WTC11 (cell line): Measurements from ENCODE around the gene RPL22L1. TPM values are rescaled to one million over a fixed set of nuclear protein-coding genes. Genes with fewer than 3 reads are reported as not detected.
"Not testable (repeated sequence)": the region's sequence is repeated elsewhere in the genome, so short reads cannot be mapped to it uniquely, and the experiment has no call there.

Experiments
- ATAC-seq: fragments of 200-7000 bp; cut with Tn5 transposase; 2 replicates; pipeline ENCODE4 v1.10.0; 2021; ENCODE audit warnings: mild to moderate bottlenecking, moderate library complexity
- CTCF ChIA-PET: fragments of 300-600 bp; sonication (Branson Sonifier 250); formaldehyde crosslinking; loops from one replicate; lab custom pipeline; 2021; ENCODE audit warnings: antibody characterized with exemption; lab: Charles Lee
- POLR2A ChIA-PET: fragments of 350-600 bp; sonication (Branson Sonifier 250); formaldehyde crosslinking; loops from one replicate; lab custom pipeline; 2021; ENCODE audit warnings: antibody characterized with exemption; lab: Charles Lee
- DNase-seq: peaks from one replicate; pipeline ENCODE4 v3.0.0; 2021; ENCODE audit warnings: low spot score
- H3K27ac Mint-ChIP-seq: 2 replicates; pipeline ENCODE4 v1.8.0; 2021; ENCODE audit warnings: mixed read lengths
- H3K27me3 Mint-ChIP-seq: 2 replicates; pipeline ENCODE4 v1.8.0; 2021; ENCODE audit warnings: low read depth, mild to moderate bottlenecking, moderate library complexity, mixed read lengths
- H3K36me3 Mint-ChIP-seq: 2 replicates; pipeline ENCODE4 v1.8.0; 2021; ENCODE audit warnings: mixed read lengths
- H3K4me1 Mint-ChIP-seq: 2 replicates; pipeline ENCODE4 v1.8.0; 2022; ENCODE audit warnings: mixed read lengths
- H3K4me3 Mint-ChIP-seq: 2 replicates; pipeline ENCODE4 v1.8.0; 2021; ENCODE audit warnings: mild to moderate bottlenecking, moderate library complexity, mixed read lengths
- H3K9me3 Mint-ChIP-seq: 2 replicates; pipeline ENCODE4 v1.8.0; 2021; ENCODE audit warnings: mixed read lengths
- CBFB ChIP-seq: sonication (generic); formaldehyde crosslinking; IDR thresholded peaks from 2 replicates; pipeline ENCODE4 v1.8.1; 2022; ENCODE audit warnings: mild to moderate bottlenecking, low read depth, missing genetic modification reagents
- CREB1 ChIP-seq: sonication (generic); formaldehyde crosslinking; IDR thresholded peaks from 2 replicates; pipeline ENCODE4 v1.8.0; 2023; ENCODE audit warnings: mild to moderate bottlenecking, missing genetic modification reagents
- ELF4 ChIP-seq: sonication (generic); formaldehyde crosslinking; IDR thresholded peaks from 2 replicates; pipeline ENCODE4 v1.8.1; 2022; ENCODE audit warnings: low read depth, mild to moderate bottlenecking, moderate library complexity, missing genetic modification reagents
- FOXJ3 ChIP-seq: sonication (generic); formaldehyde crosslinking; IDR thresholded peaks from 2 replicates; pipeline ENCODE4 v1.9.0; 2021; ENCODE audit warnings: missing genetic modification reagents, mild to moderate bottlenecking, borderline replicate concordance
- FOXK1 ChIP-seq: sonication (generic); formaldehyde crosslinking; IDR thresholded peaks from 2 replicates; pipeline ENCODE4 v1.8.0; 2022; ENCODE audit warnings: mild to moderate bottlenecking, moderate library complexity, missing genetic modification reagents
- FOXP1 ChIP-seq: sonication (generic); formaldehyde crosslinking; IDR thresholded peaks from 2 replicates; pipeline ENCODE4 v1.8.0; 2022; ENCODE audit warnings: missing genetic modification reagents, mild to moderate bottlenecking, moderate library complexity, borderline replicate concordance
- GABPB1 ChIP-seq: sonication (generic); formaldehyde crosslinking; IDR thresholded peaks from 2 replicates; pipeline ENCODE4 v1.8.1; 2023; ENCODE audit warnings: mild to moderate bottlenecking, missing genetic modification reagents
- HMGA2 ChIP-seq: fragments of 250-450 bp; sonication (Bioruptor Pico); IDR thresholded peaks from 2 replicates; pipeline ENCODE4 v1.4.0; 2021; ENCODE audit warnings: mild to moderate bottlenecking, moderate library complexity
- JUN ChIP-seq: sonication (generic); formaldehyde crosslinking; IDR thresholded peaks from 2 replicates; pipeline ENCODE4 v1.8.0; 2023; ENCODE audit warnings: mild to moderate bottlenecking, missing genetic modification reagents
- NFATC4 ChIP-seq: fragments of 250-450 bp; sonication (Bioruptor Pico); IDR thresholded peaks from 2 replicates; pipeline ENCODE4 v1.9.0; 2021; ENCODE audit warnings: mild to moderate bottlenecking
- NR1H2 ChIP-seq: sonication (generic); formaldehyde crosslinking; IDR thresholded peaks from 2 replicates; pipeline ENCODE4 v1.9.0; 2021; ENCODE audit warnings: mild to moderate bottlenecking, moderate library complexity, missing genetic modification reagents
- OVOL2 ChIP-seq: fragments of 250-450 bp; sonication (Bioruptor Pico); IDR thresholded peaks from 2 replicates; pipeline ENCODE4 v1.9.0; 2021; ENCODE audit warnings: mild to moderate bottlenecking, borderline replicate concordance
- RELA ChIP-seq: sonication (generic); formaldehyde crosslinking; IDR thresholded peaks from 2 replicates; pipeline ENCODE4 v1.8.1; 2022; ENCODE audit warnings: missing genetic modification reagents, mild to moderate bottlenecking, borderline replicate concordance
- RORB ChIP-seq: fragments of 250-450 bp; sonication (Bioruptor Pico); IDR thresholded peaks from 2 replicates; pipeline ENCODE4 v1.9.0; 2021; ENCODE audit warnings: mild to moderate bottlenecking
- SMAD3 ChIP-seq: sonication (generic); formaldehyde crosslinking; IDR thresholded peaks from 2 replicates; pipeline ENCODE4 v1.8.0; 2022; ENCODE audit warnings: missing genetic modification reagents, mild to moderate bottlenecking, borderline replicate concordance
- TCF7 ChIP-seq: sonication (generic); formaldehyde crosslinking; IDR thresholded peaks from 2 replicates; pipeline ENCODE4 v1.8.0; 2022; ENCODE audit warnings: mild to moderate bottlenecking, low read depth, missing genetic modification reagents, moderate library complexity
- TEAD1 ChIP-seq: sonication (generic); formaldehyde crosslinking; IDR thresholded peaks from 2 replicates; pipeline ENCODE4 v1.8.0; 2022; ENCODE audit warnings: mild to moderate bottlenecking, missing genetic modification reagents
- TEAD4 ChIP-seq: sonication (generic); formaldehyde crosslinking; IDR thresholded peaks from 2 replicates; pipeline ENCODE4 v1.8.0; 2022; ENCODE audit warnings: mild to moderate bottlenecking, missing genetic modification reagents
- TP53 ChIP-seq: sonication (generic); formaldehyde crosslinking; IDR thresholded peaks from 2 replicates; pipeline ENCODE4 v1.8.1; 2023; ENCODE audit warnings: mild to moderate bottlenecking, missing genetic modification reagents
- ZNF138 ChIP-seq: sonication (generic); formaldehyde crosslinking; conservative IDR thresholded peaks from 2 replicates; pipeline ENCODE4 v1.8.1; 2022; ENCODE audit warnings: mild to moderate bottlenecking, moderate library complexity, missing genetic modification reagents
- ZNF232 ChIP-seq: sonication (generic); formaldehyde crosslinking; IDR thresholded peaks from 2 replicates; pipeline ENCODE4 v1.8.0; 2022; ENCODE audit warnings: mild to moderate bottlenecking, missing genetic modification reagents
- ZNF263 ChIP-seq: sonication (generic); formaldehyde crosslinking; IDR thresholded peaks from 2 replicates; pipeline ENCODE4 v1.8.1; 2022; ENCODE audit warnings: low read depth, mild to moderate bottlenecking, moderate library complexity, missing genetic modification reagents
- ZNF396 ChIP-seq: fragments of 250-450 bp; sonication (Bioruptor Pico); IDR thresholded peaks from 2 replicates; pipeline ENCODE4 v1.8.0; 2021; ENCODE audit warnings: mild to moderate bottlenecking, moderate library complexity, borderline replicate concordance
- ZNF671 ChIP-seq: fragments of 250-450 bp; sonication (Bioruptor Pico); IDR thresholded peaks from 2 replicates; pipeline ENCODE4 v1.8.0; 2021; ENCODE audit warnings: mild to moderate bottlenecking
- total RNA-seq: library from RNA; stranded (reverse); gene quantifications from 3 replicates; pipeline ENCODE4 v1.2.3, GENCODE V29; 2021
- TF ChIP-seq, protein P1 (sequence below): sonication (generic); formaldehyde crosslinking; IDR thresholded peaks from 2 replicates; pipeline ENCODE4 v1.8.1; 2023; ENCODE audit warnings: mild to moderate bottlenecking, missing genetic modification reagents
- TF ChIP-seq, protein P2 (sequence below): fragments of 250-450 bp; sonication (Bioruptor Pico); IDR thresholded peaks from 2 replicates; pipeline ENCODE4 v1.9.0; 2021; ENCODE audit warnings: mild to moderate bottlenecking
- TF ChIP-seq, protein P3 (sequence below): sonication (generic); formaldehyde crosslinking; IDR thresholded peaks from 2 replicates; pipeline ENCODE4 v1.8.0; 2023; ENCODE audit warnings: missing genetic modification reagents

The RPL22L1 gene
- total RNA-seq, 1 experiment from 2014 or later, result 169 TPM

DNA sequence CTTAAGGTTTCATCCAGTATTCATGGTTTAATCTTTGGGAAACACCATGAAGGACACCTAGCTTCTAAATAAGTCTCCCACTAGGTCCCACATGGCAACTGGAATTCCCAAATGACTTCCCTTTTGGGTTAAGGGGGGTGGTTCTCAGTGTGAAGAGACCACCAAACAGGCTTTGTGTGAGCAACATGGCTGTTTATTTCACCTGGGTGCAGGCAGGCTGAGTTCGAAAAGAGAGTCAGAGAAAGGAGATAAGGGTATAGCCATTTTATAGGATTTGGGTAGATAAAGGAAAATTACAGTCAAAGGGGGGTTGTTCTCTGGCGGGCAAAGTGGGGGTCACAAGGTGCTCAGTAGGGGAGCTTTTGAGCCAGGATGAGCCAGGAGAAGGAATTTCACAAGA is 52.5 kb downstream of the RPL22L1 start:
- 0 out of 2 replicates have a peak overlapping the region, but pooled peaks have one; percentile 73 for H3K27ac Mint-ChIP-seq
- H3K4me3 Mint-ChIP-seq, result not testable (repeated sequence)
- H3K4me1 Mint-ChIP-seq, result peaks cover 96% of the 10 kb centered on the region

DNA sequence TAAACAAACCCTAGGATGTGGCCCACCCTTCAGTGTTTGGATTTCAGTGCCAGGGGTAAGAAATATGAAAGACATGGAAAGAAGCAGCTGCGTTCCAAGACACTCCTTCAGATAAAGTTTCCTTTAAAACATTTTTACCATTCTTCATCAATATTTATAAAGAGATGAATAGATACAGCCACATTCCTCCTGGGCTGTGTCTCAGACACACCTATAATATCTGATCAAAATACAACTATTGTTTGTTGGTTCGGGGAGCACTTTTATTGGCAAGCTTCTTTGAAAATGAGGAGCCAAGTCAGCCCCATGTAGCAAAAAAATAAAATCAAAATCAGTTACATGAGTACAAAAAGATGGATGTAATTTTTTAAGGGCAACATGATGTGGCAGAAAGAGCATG is 53.2 kb downstream of the RPL22L1 start:
- DNase-seq (no peak), ATAC-seq (no peak)
- CTCF ChIA-PET, result interaction anchor here (1.1 kb wide), 1 partner anchor 403 kb away, joined by 3 read pairs; no protein-coding TSS in a partner anchor
- Mint-ChIP-seq H3K27me3 (peaks cover 11% of the 10 kb centered on the region), H3K27ac (no peak overlapping the region), H3K4me1 (peaks cover 98% of the 10 kb centered on the region), H3K4me3 (no peak overlapping the region)
- POLR2A ChIA-PET, result no interaction called here
- TF ChIP-seq FOXJ3 (CRISPR knock-in tag), result no peak
- no peak for TF ChIP-seq NR1H2 (CRISPR knock-in tag)
- TF ChIP-seq JUN (CRISPR knock-in tag), result no peak
- no peak for TF ChIP-seq ZNF263 (CRISPR knock-in tag)
- TF ChIP-seq FOXP1 (CRISPR knock-in tag), result no peak
- no peak for TF ChIP-seq CBFB (CRISPR knock-in tag)
- TF ChIP-seq TEAD1 (CRISPR knock-in tag), result no peak
- TF ChIP-seq OVOL2 (CRISPR knock-in tag), result no peak
- TF ChIP-seq FOXK1 (CRISPR knock-in tag), result no peak
- no peak for TF ChIP-seq RORB
- no peak for TF ChIP-seq ZNF396 (CRISPR knock-in tag)
- TF ChIP-seq, protein P1, sequence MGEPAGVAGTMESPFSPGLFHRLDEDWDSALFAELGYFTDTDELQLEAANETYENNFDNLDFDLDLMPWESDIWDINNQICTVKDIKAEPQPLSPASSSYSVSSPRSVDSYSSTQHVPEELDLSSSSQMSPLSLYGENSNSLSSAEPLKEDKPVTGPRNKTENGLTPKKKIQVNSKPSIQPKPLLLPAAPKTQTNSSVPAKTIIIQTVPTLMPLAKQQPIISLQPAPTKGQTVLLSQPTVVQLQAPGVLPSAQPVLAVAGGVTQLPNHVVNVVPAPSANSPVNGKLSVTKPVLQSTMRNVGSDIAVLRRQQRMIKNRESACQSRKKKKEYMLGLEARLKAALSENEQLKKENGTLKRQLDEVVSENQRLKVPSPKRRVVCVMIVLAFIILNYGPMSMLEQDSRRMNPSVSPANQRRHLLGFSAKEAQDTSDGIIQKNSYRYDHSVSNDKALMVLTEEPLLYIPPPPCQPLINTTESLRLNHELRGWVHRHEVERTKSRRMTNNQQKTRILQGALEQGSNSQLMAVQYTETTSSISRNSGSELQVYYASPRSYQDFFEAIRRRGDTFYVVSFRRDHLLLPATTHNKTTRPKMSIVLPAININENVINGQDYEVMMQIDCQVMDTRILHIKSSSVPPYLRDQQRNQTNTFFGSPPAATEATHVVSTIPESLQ, result no peak
- TF ChIP-seq, all 79 proteins: peak for 0
- peaks cover 7% of the 10 kb centered on the region for H3K9me3 Mint-ChIP-seq
- peaks cover 7% of the 10 kb centered on the region for H3K36me3 Mint-ChIP-seq

More for the DNA sequence above, 52.5 kb downstream of the RPL22L1 start:
- ATAC-seq, result peak; percentile 27; the same call in 1 of the 2 replicates
- DNase-seq, POLR2A ChIA-PET: not testable (repeated sequence)
- Mint-ChIP-seq H3K27me3 (peaks cover 15% of the 10 kb centered on the region), H3K36me3 (peaks cover 14% of the 10 kb centered on the region), H3K9me3 (peaks cover 13% of the 10 kb centered on the region)
- CTCF ChIA-PET, result interaction anchor here (1.1 kb wide), 1 partner anchor 404 kb away, joined by 3 read pairs; no protein-coding TSS in a partner anchor

GRCh38 chr3:170816341-170816740 is 53.7 kb downstream of the RPL22L1 start:
- Mint-ChIP-seq H3K9me3 (peaks cover 2% of the 10 kb centered on the region; the same call in 1 of the 2 replicates), H3K27me3 (peaks cover 11% of the 10 kb centered on the region), H3K27ac (no peak overlapping the region), H3K4me1 (peaks cover 96% of the 10 kb centered on the region), H3K36me3 (peaks cover 2% of the 10 kb centered on the region), H3K4me3 (no peak overlapping the region)
- TF ChIP-seq, protein P2, sequence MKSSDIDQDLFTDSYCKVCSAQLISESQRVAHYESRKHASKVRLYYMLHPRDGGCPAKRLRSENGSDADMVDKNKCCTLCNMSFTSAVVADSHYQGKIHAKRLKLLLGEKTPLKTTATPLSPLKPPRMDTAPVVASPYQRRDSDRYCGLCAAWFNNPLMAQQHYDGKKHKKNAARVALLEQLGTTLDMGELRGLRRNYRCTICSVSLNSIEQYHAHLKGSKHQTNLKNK (CRISPR knock-in tag), result no peak
- TF ChIP-seq RELA (CRISPR knock-in tag) (no peak), CREB1 (CRISPR knock-in tag) (no peak), HMGA2 (CRISPR knock-in tag) (no peak), RORB (no peak), ZNF671 (CRISPR knock-in tag) (no peak), JUN (CRISPR knock-in tag) (no peak), GABPB1 (no peak)
- CTCF ChIA-PET, result interaction anchor here (1.1 kb wide), 1 partner anchor 403 kb away, joined by 3 read pairs; no protein-coding TSS in a partner anchor
- POLR2A ChIA-PET, result no interaction called here
- ATAC-seq, result no peak
- DNase-seq, result no peak

- H3K9me3 Mint-ChIP-seq, result no peaks in the 10 kb centered on the region
- H3K27ac Mint-ChIP-seq, result no peak overlapping the region
- ChIA-PET POLR2A (no interaction called here), CTCF (interaction anchor here (0.9 to 7.2 kb wide), 4 partner anchors 14 to 404 kb away, joined by 4 to 138 read pairs (median 23); partner anchors contain the start of gene SLC7A14)
- H3K4me3 Mint-ChIP-seq, result no peak overlapping the region
- no peaks in the 10 kb centered on the region for H3K36me3 Mint-ChIP-seq
- DNase-seq (no peak), ATAC-seq (no peak)
- H3K4me1 Mint-ChIP-seq, result peaks cover 92% of the 10 kb centered on the region
- TF ChIP-seq CBFB (CRISPR knock-in tag), result no peak
- TF ChIP-seq SMAD3 (CRISPR knock-in tag), result no peak
- no peak for TF ChIP-seq FOXP1 (CRISPR knock-in tag)
- TF ChIP-seq, protein P1, result no peak
- no peak for TF ChIP-seq TCF7 (CRISPR knock-in tag)
- TF ChIP-seq TEAD4 (CRISPR knock-in tag), result no peak
- TF ChIP-seq NR1H2 (CRISPR knock-in tag), result no peak
- TF ChIP-seq ZNF138 (CRISPR knock-in tag), result no peak
- TF ChIP-seq ELF4 (CRISPR knock-in tag), result no peak
- TF ChIP-seq ZNF232 (CRISPR knock-in tag), result no peak
- TF ChIP-seq, protein P3, sequence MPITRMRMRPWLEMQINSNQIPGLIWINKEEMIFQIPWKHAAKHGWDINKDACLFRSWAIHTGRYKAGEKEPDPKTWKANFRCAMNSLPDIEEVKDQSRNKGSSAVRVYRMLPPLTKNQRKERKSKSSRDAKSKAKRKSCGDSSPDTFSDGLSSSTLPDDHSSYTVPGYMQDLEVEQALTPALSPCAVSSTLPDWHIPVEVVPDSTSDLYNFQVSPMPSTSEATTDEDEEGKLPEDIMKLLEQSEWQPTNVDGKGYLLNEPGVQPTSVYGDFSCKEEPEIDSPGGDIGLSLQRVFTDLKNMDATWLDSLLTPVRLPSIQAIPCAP, result no peak
- TF ChIP-seq TP53, result no peak
- no peak for TF ChIP-seq NFATC4 (CRISPR knock-in tag)
- peaks cover 11% of the 10 kb centered on the region for H3K27me3 Mint-ChIP-seq
Measured at GRCh38 chr3:170815936-170816335, 54.1 kb downstream of the RPL22L1 start.
